Fibroblast of villous mesenchyme (primary cell): ENCODE data around the gene NUDT14. TPM values are rescaled to one million over a fixed set of nuclear protein-coding genes. Genes with fewer than 3 reads are reported as not detected.

Source experiments
- DNase-seq: peaks from one replicate; pipeline ENCODE4 v3.0.0-alpha.2; 2010; ENCODE audit warnings: low read depth
- H3K4me3 ChIP-seq: 2 replicates; pipeline ENCODE4 v1.5.1; 2011; ENCODE audit warnings: low read depth, mild to moderate bottlenecking, low read length
- total RNA-seq: library from RNA; depleted of rRNA; stranded (reverse); fragments of >200 nt; gene quantifications from 2 replicates; pipeline ENCODE4 v1.2.3, GENCODE V29; 2012
- TF ChIP-seq, protein P1 (sequence below): IDR thresholded peaks from 2 replicates; pipeline ENCODE4 v1.5.1; 2012; ENCODE audit warnings: low read depth, mild to moderate bottlenecking, low read length; ENCODE audit not compliant: insufficient read depth

Gene NUDT14
- total RNA-seq, 1 donor, result 17.7 TPM

DNA sequence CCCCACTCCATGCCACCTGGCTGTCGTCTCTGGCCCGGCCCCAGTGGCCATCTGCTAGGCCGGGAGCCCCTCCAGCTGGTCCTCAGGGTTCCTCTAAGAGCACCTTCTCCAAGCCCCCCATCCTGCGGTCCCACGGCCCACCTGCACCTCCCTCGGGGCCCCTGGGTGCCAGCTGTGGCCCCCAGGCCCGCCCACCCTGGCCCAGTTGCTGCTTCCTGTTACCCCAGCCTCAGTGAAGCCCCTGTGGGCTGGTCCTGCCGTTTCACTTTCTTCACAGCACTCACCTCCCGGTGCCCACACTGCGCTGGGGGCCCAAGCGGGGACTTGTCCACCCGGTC lies 27.6 kb upstream of the NUDT14 start:
- DNase-seq, result no peak
- no peak overlapping the region for H3K4me3 ChIP-seq
- TF ChIP-seq, protein P1, sequence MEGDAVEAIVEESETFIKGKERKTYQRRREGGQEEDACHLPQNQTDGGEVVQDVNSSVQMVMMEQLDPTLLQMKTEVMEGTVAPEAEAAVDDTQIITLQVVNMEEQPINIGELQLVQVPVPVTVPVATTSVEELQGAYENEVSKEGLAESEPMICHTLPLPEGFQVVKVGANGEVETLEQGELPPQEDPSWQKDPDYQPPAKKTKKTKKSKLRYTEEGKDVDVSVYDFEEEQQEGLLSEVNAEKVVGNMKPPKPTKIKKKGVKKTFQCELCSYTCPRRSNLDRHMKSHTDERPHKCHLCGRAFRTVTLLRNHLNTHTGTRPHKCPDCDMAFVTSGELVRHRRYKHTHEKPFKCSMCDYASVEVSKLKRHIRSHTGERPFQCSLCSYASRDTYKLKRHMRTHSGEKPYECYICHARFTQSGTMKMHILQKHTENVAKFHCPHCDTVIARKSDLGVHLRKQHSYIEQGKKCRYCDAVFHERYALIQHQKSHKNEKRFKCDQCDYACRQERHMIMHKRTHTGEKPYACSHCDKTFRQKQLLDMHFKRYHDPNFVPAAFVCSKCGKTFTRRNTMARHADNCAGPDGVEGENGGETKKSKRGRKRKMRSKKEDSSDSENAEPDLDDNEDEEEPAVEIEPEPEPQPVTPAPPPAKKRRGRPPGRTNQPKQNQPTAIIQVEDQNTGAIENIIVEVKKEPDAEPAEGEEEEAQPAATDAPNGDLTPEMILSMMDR, result no peak

DNA sequence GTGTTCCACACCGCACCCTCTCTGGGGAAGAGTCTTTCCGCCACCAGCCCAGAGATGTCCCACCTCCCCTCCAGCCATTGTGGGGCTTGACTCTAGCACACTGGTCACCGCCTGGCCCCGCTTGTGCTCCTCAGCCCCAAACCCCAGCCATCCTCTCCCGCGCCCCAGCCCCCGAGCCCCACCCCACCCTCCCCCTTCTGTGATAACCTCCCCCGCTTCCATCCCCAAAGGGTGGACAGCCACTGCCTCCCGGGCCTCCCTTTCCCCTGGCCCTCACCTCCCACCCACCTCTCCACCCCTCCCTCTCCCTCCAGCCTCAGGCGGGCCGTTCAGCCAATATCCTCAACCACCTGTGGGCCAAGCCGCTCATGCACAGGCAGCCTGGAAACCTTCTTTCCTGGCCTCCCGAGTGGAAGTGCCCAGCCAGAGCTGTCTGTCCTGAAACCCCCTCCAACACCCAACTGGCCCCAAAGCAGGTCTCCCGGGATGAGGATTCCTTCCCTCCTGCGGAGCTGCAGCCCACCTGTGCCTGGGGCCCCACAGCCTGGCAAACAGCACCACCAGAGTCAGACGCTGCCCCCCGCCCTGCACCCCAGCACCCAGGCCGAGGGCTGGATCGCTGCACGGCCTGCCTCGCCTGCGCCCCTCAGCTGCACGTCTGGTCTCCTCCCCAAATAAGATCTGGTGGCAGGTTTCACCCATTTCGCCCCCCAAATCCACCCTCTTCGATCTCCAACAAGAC lies 27.1 kb upstream of the NUDT14 start:
- no peak overlapping the region for H3K4me3 ChIP-seq
- TF ChIP-seq, protein P1, result no peak
- DNase-seq, result no peak

DNA sequence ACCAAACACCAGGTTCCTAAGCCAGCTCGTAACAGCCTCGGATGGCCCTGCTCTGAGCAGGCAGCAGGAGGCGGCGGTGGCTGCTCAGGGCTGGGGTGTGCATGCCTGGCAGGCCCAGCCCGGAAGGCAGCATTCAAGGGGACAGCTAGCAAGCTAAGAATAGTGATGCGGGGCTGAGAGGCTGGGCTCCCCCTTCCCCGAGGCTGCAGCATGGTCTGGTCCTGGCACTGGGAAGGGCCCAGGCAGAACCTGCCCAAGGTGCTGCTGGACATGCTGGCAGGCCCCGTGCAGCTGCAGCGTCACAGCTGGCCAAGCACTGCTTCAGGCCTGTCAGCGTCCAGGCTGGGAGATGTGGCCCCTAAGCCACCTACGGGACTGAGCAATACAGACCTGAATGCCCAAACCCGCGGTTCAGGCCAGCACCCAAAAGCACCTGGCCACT lies 26.4 kb upstream of the NUDT14 start:
- TF ChIP-seq, protein P1, result no peak

DNA sequence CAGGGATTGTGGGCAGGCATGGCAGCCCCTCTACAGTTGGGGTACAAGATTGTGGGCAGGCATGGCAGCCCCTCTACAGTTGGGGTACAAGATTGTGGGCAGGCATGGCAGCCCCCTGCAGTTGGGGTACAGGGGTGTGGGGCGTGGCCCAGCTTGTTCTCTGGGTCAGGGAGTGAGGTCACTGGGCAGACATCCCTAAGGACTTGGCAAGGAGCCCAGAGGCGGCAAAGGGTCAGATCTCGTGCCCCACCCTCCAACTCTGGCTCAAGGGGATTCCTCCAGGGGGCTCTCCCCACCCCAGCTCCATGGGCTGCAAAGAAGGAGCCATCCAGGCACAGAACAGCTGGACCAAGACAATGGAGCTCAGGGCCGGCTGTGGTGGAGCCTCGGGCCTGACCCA lies 25.8 kb upstream of the NUDT14 start:
- no peak for DNase-seq
- no peak overlapping the region for H3K4me3 ChIP-seq
- TF ChIP-seq, protein P1, result no peak

More for the DNA sequence above, 26.4 kb upstream of the NUDT14 start:
- no peak for DNase-seq
- no peak overlapping the region for H3K4me3 ChIP-seq

DNA sequence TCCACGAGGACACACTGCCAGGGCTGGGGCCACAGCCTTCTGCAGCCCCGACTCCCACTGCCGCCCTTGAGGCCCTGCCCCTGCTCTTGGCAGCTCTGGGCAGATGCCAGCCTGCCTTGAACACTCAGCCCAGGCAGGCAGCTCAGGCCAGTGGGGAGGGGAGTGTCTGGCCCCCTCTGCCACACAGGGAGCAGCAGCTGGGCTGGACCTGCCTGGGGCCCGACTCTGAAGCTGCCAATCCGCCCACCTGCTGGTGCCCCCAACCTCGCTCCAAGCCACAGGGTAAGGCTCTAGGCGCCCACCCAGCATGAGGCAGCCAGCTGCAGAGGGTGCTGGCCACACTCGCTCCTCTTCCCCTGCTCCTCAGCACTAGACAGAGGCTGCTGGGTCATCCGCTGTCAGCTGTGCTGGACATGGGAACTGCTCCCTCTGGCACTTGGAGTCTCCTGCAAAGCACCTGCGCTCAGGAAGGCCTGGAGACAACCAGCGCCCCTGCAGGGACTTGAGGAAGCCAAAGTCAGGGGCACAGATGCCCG lies 24.6 kb upstream of the NUDT14 start:
- TF ChIP-seq, protein P1, result no peak
- H3K4me3 ChIP-seq, result no peak overlapping the region
- no peak for DNase-seq

DNA sequence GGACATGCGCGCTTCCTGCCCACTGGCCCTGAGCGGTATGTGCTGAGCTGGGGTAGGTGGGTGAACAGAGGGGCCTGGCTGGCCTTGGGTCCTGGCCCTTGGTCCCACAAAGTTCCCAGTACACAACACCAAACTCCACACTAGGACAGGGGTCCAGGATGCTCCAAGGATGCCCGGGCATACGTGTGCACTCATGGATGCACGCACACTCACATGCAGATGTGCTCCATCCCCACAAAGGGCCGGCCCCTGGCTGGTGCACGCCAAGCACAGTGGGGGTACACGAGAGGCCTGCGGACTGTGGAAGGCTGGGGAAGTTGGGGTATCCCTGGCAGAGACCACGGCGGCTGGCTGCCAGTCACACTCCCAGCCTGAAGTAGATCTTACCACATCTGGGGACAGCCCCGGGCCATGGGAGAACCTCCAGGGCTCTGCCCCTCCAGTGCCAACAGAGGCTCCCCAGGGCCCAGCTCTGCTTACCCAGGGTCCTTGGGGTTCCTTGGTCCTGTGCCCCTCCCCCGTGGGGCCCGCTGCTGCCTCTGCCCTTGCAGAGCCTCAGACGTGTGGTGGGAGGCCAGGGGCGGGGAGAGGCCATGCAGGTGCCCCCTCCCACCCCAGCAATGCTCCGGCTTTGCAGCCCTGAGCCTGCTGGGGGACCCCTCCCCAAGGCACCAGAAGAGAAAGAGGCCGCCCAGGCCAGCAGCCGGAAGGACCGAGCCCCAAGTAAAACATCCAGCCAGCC lies 24.0 kb upstream of the NUDT14 start:
- no peak overlapping the region for H3K4me3 ChIP-seq
- DNase-seq, result no peak
- TF ChIP-seq, protein P1, result no peak
